ENCODE measurements around the gene SNHG17.

Gene SNHG17

DNA sequence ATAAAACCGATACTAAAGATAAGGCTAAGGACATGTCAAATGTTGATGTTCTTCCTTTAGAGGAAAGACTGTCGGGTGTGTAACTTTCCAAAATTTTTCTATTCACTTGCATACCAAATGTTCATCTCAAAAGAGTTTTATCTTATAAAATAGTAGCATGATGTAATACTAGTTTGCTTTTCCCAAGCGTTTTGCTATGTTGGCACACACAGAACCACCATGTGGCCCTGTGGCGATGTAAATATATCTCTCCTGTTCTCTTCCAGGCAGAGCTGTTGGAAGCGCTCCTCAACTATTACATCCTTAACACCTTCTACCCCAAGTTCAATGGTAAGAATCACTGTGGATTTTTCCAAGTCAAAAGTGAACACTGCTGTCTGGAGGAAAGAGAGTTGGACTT lies 62.3 kb downstream of the SNHG17 start:
- in situ Hi-C loops (cut with HindIII; ENCODE audit: low pct_unique_long_range_greater_than_20kb, low sequenced_read_pairs), result no loop called here
- DNase-seq (ENCODE audit: low read depth in 1 of 2, low spot score in 1 of 2), result no peak
- TF ChIP-seq JUND (IDR thresholded peaks at IDR 0.05; ENCODE audit: low read depth), result no peak

Data from T47D (cell line).